ENCODE data around the gene TNPO2. TPM values are rescaled to one million over a fixed set of nuclear protein-coding genes. Genes with fewer than 3 reads are reported as not detected.

Gene TNPO2
- total and polyA plus RNA-seq, 2 of the 13 experiments (the other 11 are each of a cell fraction or from before 2014, with no cell fraction given), result 31.7 to 61.0 TPM

DNA sequence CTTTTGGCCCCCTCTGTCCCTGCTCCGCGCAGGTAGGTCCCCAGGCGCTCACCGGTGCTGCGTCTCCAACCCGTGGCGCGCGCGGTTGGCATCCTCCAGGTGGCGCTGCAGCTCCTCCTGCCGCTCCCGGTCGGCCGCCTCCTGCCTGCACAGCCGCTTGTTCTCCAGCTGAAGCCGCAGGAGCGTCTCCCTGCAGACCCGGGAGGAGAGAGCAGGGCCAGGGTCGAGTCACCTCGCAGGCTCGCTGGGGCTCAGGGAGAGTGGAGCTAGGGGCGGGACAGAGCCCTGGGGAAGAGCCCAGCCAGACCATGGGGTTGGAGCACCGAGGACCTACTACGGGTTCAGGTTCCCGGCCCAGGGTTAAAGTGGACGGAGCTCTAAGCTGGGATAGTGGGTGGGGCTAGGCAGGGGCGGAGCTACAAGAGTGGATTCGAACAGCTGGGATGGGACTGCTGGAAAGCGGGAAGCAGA, 42.4 kb upstream of the TNPO2 start (continued):
- TF ChIP-seq XBP1 (CRISPR knock-in tag; IDR thresholded peaks at IDR 0.05), result no peak
- TF ChIP-seq, protein P1, sequence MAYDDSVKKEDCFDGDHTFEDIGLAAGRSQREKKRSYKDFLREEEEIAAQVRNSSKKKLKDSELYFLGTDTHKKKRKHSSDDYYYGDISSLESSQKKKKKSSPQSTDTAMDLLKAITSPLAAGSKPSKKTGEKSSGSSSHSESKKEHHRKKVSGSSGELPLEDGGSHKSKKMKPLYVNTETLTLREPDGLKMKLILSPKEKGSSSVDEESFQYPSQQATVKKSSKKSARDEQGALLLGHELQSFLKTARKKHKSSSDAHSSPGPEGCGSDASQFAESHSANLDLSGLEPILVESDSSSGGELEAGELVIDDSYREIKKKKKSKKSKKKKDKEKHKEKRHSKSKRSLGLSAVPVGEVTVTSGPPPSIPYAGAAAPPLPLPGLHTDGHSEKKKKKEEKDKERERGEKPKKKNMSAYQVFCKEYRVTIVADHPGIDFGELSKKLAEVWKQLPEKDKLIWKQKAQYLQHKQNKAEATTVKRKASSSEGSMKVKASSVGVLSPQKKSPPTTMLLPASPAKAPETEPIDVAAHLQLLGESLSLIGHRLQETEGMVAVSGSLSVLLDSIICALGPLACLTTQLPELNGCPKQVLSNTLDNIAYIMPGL (CRISPR knock-in tag; IDR thresholded peaks at IDR 0.05; ENCODE audit: borderline replicate concordance in 1 of 2, low read depth in 1 of 2), result peak; percentile 95 to 98
- TF ChIP-seq ZNF550 (CRISPR knock-in tag; IDR thresholded peaks at IDR 0.05; ENCODE audit: borderline replicate concordance), result no peak
- no peak for TF ChIP-seq ZNF510 (CRISPR knock-in tag; IDR thresholded peaks at IDR 0.05; ENCODE audit: low read depth)
- TF ChIP-seq SETDB1 (CRISPR knock-in tag; IDR thresholded peaks at IDR 0.05; ENCODE audit: borderline replicate concordance), result no peak
- TF ChIP-seq ZBTB38 (CRISPR knock-in tag; IDR thresholded peaks at IDR 0.05), result peak; percentile 37; the same call in 1 of the 2 replicates
- no peak for TF ChIP-seq JUN (CRISPR knock-in tag; IDR thresholded peaks at IDR 0.05)
- TF ChIP-seq ZBTB3 (CRISPR knock-in tag; IDR thresholded peaks at IDR 0.05; ENCODE audit: borderline replicate concordance, low read depth), result no peak
- TF ChIP-seq, protein P2, sequence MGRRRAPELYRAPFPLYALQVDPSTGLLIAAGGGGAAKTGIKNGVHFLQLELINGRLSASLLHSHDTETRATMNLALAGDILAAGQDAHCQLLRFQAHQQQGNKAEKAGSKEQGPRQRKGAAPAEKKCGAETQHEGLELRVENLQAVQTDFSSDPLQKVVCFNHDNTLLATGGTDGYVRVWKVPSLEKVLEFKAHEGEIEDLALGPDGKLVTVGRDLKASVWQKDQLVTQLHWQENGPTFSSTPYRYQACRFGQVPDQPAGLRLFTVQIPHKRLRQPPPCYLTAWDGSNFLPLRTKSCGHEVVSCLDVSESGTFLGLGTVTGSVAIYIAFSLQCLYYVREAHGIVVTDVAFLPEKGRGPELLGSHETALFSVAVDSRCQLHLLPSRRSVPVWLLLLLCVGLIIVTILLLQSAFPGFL (CRISPR knock-in tag; IDR thresholded peaks at IDR 0.05), result no peak
- TF ChIP-seq TAF1 (CRISPR knock-in tag; IDR thresholded peaks at IDR 0.05), result no peak
- no peak for TF ChIP-seq ATF1 (CRISPR knock-in tag; IDR thresholded peaks at IDR 0.05)
- TF ChIP-seq MED1 (CRISPR knock-in tag; IDR thresholded peaks at IDR 0.05), result peak; percentile 50; the same call in 1 of the 2 replicates
- no peak for TF ChIP-seq SRF (IDR thresholded peaks at IDR 0.05; ENCODE audit: low read depth, low read length)
- TF ChIP-seq PHF21A (CRISPR knock-in tag; IDR thresholded peaks at IDR 0.05), result no peak; the same call in 1 of the 2 replicates
- peak; percentile 70; the same call in 1 of the 2 replicates for TF ChIP-seq ZNF768 (CRISPR knock-in tag; IDR thresholded peaks at IDR 0.05)
- TF ChIP-seq ZNF556 (CRISPR knock-in tag; IDR thresholded peaks at IDR 0.05; ENCODE audit: borderline replicate concordance), result peak; percentile 63; the same call in 1 of the 2 replicates
- peak; percentile 84 for TF ChIP-seq ZNF687 (CRISPR knock-in tag; IDR thresholded peaks at IDR 0.05)
- TF ChIP-seq, protein P3, sequence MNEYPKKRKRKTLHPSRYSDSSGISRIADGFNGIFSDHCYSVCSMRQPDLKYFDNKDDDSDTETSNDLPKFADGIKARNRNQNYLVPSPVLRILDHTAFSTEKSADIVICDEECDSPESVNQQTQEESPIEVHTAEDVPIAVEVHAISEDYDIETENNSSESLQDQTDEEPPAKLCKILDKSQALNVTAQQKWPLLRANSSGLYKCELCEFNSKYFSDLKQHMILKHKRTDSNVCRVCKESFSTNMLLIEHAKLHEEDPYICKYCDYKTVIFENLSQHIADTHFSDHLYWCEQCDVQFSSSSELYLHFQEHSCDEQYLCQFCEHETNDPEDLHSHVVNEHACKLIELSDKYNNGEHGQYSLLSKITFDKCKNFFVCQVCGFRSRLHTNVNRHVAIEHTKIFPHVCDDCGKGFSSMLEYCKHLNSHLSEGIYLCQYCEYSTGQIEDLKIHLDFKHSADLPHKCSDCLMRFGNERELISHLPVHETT (CRISPR knock-in tag; conservative IDR thresholded peaks at IDR 0.05), result no peak
- TF ChIP-seq SCMH1 (CRISPR knock-in tag; IDR thresholded peaks at IDR 0.05; ENCODE audit: borderline replicate concordance), result no peak
- TF ChIP-seq ZNF18 (CRISPR knock-in tag; IDR thresholded peaks at IDR 0.05; ENCODE audit: insufficient replicate concordance), result no peak
